HepG2 (cell line): ENCODE measurements around the gene TLE1. TPM values are rescaled to one million over a fixed set of nuclear protein-coding genes. Genes with fewer than 3 reads are reported as not detected.

Experiments
- DPF2 ChIP-seq: sonication (generic); formaldehyde crosslinking; IDR thresholded peaks from 2 replicates; pipeline ENCODE4 v1.4.0; 2020; ENCODE audit warnings: mild to moderate bottlenecking, low read depth, missing genetic modification reagents, borderline replicate concordance
- ETV6 ChIP-seq: sonication (generic); formaldehyde crosslinking; conservative IDR thresholded peaks from 2 replicates; pipeline ENCODE4 v1.4.0; 2020; ENCODE audit warnings: missing genetic modification reagents
- GTF3A ChIP-seq: sonication (generic); formaldehyde crosslinking; conservative IDR thresholded peaks from 2 replicates; pipeline ENCODE4 v1.4.0; 2020; ENCODE audit warnings: mild to moderate bottlenecking, missing genetic modification reagents
- HHEX ChIP-seq: IDR thresholded peaks from 2 replicates; pipeline ENCODE4 v1.6.1; 2016; ENCODE audit warnings: control low read depth
- JUND ChIP-seq: sonication (generic); formaldehyde crosslinking; IDR thresholded peaks from 2 replicates; pipeline ENCODE4 v1.8.0; 2022; ENCODE audit warnings: mild to moderate bottlenecking, missing genetic modification reagents
- KDM6A ChIP-seq: IDR thresholded peaks from 2 replicates; pipeline ENCODE4 v1.6.1; 2016; ENCODE audit warnings: low read depth
- MAFK ChIP-seq, 2 experiments: IDR thresholded peaks in 1 of 2; conservative IDR thresholded peaks in 1 of 2; 2 replicates each; pipeline ENCODE4 v1.6.1; 2011; ENCODE audit warnings: improper control_type of control experiment in 2 of 2, low read length in 2 of 2
- MIER2 ChIP-seq: IDR thresholded peaks from 2 replicates; pipeline ENCODE4 v1.6.1; 2016; ENCODE audit warnings: missing biosample characterization, missing genetic modification reagents
- NCOA5 ChIP-seq: sonication (generic); formaldehyde crosslinking; IDR thresholded peaks from 2 replicates; pipeline ENCODE4 v1.4.0; 2020; ENCODE audit warnings: missing genetic modification reagents
- SIX1 ChIP-seq: sonication (generic); formaldehyde crosslinking; IDR thresholded peaks from 2 replicates; pipeline ENCODE4 v1.4.0; 2020; ENCODE audit warnings: missing genetic modification reagents, borderline replicate concordance
- TBL1XR1 ChIP-seq: fragments of 150-350 bp; IDR thresholded peaks from 2 replicates; pipeline ENCODE4 v1.6.1; 2014; ENCODE audit warnings: borderline replicate concordance, low read length; ENCODE audit not compliant: partially characterized antibody
- ZMYM4 ChIP-seq: sonication (generic); formaldehyde crosslinking; IDR thresholded peaks from 2 replicates; pipeline ENCODE4 v1.8.1; 2023; ENCODE audit warnings: mild to moderate bottlenecking, missing genetic modification reagents
- ZNF570 ChIP-seq: sonication (generic); formaldehyde crosslinking; IDR thresholded peaks from 2 replicates; pipeline ENCODE4 v1.4.0; 2020; ENCODE audit warnings: mild to moderate bottlenecking, missing genetic modification reagents, borderline replicate concordance
- ZNF614 ChIP-seq: IDR thresholded peaks from 2 replicates; pipeline ENCODE4 v1.6.1; 2018; ENCODE audit warnings: missing biosample characterization, missing genetic modification reagents, inconsistent platforms, borderline replicate concordance
- polyA plus RNA-seq, 8 experiments: library from polyadenylated mRNA; depleted of rRNA in 3 of 8; stranded (reverse) in 7 of 8; unstranded in 1 of 8; fragments of >200 nt; fragmentation: Illumina TruSeq in 4 of 8; extraction: Trizol in 4 of 8; gene quantifications; 2 replicates each; pipeline versions ENCODE4 v1.2.1 to v1.2.3, GENCODE V29; 2011 to 2016; ENCODE audit warnings: low read depth in 4 of 8, missing spikeins in 1 of 8, mixed read lengths in 1 of 8; ENCODE audit not compliant: insufficient read depth in 1 of 8
- total RNA-seq, 5 experiments: library from RNA; depleted of rRNA; stranded (reverse); fragments of >200 nt; fragmentation: Illumina TruSeq; extraction: Trizol; gene quantifications; 2 replicates each; pipeline ENCODE4 v1.2.3, GENCODE V29; 2016; ENCODE audit warnings: low read depth in 1 of 5
- TF ChIP-seq, protein P1 (sequence below): IDR thresholded peaks from 2 replicates; pipeline ENCODE4 v1.6.1; 2018; ENCODE audit warnings: missing genetic modification reagents, mild to moderate bottlenecking, missing compliant biosample characterization
- TF ChIP-seq, protein P2 (sequence below): sonication (generic); formaldehyde crosslinking; IDR thresholded peaks from 2 replicates; pipeline ENCODE4 v1.4.0; 2020; ENCODE audit warnings: missing genetic modification reagents
- TF ChIP-seq, protein P3 (sequence below): sonication (generic); formaldehyde crosslinking; IDR thresholded peaks from 2 replicates; pipeline ENCODE4 v1.4.0; 2020; ENCODE audit warnings: mild to moderate bottlenecking, missing genetic modification reagents, borderline replicate concordance
- TF ChIP-seq, protein P4 (sequence below): sonication (generic); formaldehyde crosslinking; IDR thresholded peaks from 2 replicates; pipeline ENCODE4 v1.5.0; 2020; ENCODE audit warnings: missing genetic modification reagents, mild to moderate bottlenecking, borderline replicate concordance
- TF ChIP-seq, protein P5 (sequence below): sonication (generic); formaldehyde crosslinking; IDR thresholded peaks from 2 replicates; pipeline ENCODE4 v1.5.0; 2020; ENCODE audit warnings: mild to moderate bottlenecking, missing genetic modification reagents

The TLE1 gene
- total and polyA plus RNA-seq, 2 of the 13 experiments (the other 11 are each of a cell fraction or from before 2014, with no cell fraction given) = 35.9 to 109 TPM

DNA sequence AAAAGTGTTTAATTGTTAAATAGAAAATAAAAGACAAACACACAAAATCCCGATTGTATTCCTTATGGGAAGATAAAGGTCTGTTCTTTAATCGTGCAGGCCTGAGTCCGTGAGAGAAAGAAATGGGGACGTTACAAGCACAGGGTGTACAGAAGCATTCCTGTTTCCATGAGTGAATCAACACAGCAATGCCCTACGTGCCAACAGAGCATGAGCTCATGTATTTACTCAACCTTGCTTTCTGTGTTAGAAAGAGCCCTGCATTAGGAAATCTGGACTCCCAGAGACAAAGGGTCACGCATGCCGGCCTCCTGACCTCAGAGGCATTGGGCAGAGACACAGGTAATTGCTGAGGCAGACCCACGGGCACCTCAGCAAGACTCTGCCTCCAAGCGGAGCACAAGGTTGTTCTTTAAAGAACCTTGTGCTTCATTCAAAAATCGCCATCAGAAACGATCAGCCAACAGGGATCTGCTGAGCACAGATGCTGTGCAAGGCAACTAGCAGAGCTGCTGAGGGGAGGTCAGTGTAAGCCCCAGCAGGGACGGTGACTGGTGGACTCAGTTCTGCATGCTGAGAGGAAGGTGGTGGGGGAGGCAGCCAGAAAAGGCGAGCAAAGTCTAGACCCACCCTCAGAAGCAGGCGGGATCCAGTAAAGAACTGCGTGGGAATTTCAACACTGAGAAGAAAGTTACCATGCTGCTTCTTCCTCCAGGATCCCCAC, 101.0 kb downstream of the TLE1 start (continued):
- TF ChIP-seq, protein P1, sequence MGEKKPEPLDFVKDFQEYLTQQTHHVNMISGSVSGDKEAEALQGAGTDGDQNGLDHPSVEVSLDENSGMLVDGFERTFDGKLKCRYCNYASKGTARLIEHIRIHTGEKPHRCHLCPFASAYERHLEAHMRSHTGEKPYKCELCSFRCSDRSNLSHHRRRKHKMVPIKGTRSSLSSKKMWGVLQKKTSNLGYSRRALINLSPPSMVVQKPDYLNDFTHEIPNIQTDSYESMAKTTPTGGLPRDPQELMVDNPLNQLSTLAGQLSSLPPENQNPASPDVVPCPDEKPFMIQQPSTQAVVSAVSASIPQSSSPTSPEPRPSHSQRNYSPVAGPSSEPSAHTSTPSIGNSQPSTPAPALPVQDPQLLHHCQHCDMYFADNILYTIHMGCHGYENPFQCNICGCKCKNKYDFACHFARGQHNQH (CRISPR knock-in tag) = peak; percentile 97
- peak; percentile 71 for TF ChIP-seq ZMYM4 (CRISPR knock-in tag)
- TF ChIP-seq, protein P2, sequence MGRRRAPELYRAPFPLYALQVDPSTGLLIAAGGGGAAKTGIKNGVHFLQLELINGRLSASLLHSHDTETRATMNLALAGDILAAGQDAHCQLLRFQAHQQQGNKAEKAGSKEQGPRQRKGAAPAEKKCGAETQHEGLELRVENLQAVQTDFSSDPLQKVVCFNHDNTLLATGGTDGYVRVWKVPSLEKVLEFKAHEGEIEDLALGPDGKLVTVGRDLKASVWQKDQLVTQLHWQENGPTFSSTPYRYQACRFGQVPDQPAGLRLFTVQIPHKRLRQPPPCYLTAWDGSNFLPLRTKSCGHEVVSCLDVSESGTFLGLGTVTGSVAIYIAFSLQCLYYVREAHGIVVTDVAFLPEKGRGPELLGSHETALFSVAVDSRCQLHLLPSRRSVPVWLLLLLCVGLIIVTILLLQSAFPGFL (CRISPR knock-in tag) = no peak
- TF ChIP-seq MIER2 (CRISPR knock-in tag) = peak; percentile 80; the same call in 1 of the 2 replicates
- peak; percentile 68; the same call in 1 of the 2 replicates for TF ChIP-seq SIX1 (CRISPR knock-in tag)
- TF ChIP-seq ZNF570 = no peak
- peak; percentile 98 for TF ChIP-seq JUND (CRISPR knock-in tag)
- 0 out of 2 replicates have a peak, but pooled peaks have one; percentile 88 for TF ChIP-seq ZNF614 (CRISPR knock-in tag)
- TF ChIP-seq DPF2 (CRISPR knock-in tag) = peak; percentile 93; the same call in 1 of the 2 replicates
- peak; percentile 31 to 38 for TF ChIP-seq MAFK (conservative IDR thresholded peaks at IDR 0.05 in 1 of 2, IDR thresholded peaks at IDR 0.05 in 1 of 2; ENCODE audit: low read length in 2 of 2)
- TF ChIP-seq, protein P3, sequence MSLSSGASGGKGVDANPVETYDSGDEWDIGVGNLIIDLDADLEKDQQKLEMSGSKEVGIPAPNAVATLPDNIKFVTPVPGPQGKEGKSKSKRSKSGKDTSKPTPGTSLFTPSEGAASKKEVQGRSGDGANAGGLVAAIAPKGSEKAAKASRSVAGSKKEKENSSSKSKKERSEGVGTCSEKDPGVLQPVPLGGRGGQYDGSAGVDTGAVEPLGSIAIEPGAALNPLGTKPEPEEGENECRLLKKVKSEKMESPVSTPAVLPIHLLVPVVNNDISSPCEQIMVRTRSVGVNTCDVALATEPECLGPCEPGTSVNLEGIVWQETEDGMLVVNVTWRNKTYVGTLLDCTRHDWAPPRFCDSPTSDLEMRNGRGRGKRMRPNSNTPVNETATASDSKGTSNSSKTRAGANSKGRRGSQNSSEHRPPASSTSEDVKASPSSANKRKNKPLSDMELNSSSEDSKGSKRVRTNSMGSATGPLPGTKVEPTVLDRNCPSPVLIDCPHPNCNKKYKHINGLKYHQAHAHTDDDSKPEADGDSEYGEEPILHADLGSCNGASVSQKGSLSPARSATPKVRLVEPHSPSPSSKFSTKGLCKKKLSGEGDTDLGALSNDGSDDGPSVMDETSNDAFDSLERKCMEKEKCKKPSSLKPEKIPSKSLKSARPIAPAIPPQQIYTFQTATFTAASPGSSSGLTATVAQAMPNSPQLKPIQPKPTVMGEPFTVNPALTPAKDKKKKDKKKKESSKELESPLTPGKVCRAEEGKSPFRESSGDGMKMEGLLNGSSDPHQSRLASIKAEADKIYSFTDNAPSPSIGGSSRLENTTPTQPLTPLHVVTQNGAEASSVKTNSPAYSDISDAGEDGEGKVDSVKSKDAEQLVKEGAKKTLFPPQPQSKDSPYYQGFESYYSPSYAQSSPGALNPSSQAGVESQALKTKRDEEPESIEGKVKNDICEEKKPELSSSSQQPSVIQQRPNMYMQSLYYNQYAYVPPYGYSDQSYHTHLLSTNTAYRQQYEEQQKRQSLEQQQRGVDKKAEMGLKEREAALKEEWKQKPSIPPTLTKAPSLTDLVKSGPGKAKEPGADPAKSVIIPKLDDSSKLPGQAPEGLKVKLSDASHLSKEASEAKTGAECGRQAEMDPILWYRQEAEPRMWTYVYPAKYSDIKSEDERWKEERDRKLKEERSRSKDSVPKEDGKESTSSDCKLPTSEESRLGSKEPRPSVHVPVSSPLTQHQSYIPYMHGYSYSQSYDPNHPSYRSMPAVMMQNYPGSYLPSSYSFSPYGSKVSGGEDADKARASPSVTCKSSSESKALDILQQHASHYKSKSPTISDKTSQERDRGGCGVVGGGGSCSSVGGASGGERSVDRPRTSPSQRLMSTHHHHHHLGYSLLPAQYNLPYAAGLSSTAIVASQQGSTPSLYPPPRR = peak; percentile 93
- peak; percentile 90 for TF ChIP-seq TBL1XR1
- TF ChIP-seq, protein P4, sequence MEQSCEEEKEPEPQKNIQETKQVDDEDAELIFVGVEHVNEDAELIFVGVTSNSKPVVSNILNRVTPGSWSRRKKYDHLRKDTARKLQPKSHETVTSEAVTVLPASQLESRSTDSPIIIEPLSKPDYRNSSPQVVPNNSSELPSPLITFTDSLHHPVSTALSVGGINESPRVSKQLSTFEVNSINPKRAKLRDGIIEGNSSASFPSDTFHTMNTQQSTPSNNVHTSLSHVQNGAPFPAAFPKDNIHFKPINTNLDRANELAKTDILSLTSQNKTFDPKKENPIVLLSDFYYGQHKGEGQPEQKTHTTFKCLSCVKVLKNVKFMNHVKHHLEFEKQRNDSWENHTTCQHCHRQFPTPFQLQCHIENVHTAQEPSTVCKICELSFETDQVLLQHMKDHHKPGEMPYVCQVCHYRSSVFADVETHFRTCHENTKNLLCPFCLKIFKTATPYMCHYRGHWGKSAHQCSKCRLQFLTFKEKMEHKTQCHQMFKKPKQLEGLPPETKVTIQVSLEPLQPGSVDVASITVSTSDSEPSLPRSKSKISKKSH = no peak
- TF ChIP-seq, protein P5, sequence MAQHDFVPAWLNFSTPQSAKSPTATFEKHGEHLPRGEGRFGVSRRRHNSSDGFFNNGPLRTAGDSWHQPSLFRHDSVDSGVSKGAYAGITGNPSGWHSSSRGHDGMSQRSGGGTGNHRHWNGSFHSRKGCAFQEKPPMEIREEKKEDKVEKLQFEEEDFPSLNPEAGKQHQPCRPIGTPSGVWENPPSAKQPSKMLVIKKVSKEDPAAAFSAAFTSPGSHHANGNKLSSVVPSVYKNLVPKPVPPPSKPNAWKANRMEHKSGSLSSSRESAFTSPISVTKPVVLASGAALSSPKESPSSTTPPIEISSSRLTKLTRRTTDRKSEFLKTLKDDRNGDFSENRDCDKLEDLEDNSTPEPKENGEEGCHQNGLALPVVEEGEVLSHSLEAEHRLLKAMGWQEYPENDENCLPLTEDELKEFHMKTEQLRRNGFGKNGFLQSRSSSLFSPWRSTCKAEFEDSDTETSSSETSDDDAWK (CRISPR knock-in tag) = no peak
- TF ChIP-seq ETV6 (CRISPR knock-in tag) = 0 out of 2 replicates have a peak, but pooled peaks have one; percentile 36
- TF ChIP-seq HHEX (CRISPR knock-in tag) = peak; percentile 72
- peak; percentile 78 for TF ChIP-seq KDM6A
- TF ChIP-seq GTF3A (CRISPR knock-in tag) = no peak
- 0 out of 2 replicates have a peak, but pooled peaks have one; percentile 34 for TF ChIP-seq NCOA5 (CRISPR knock-in tag)
